ENCODE results near the gene SMIM3.

SMIM3 gene

GRCh38 chr5:150797384-150797783 is 18.8 kb downstream of the SMIM3 start:
- no peak for DNase-seq (ENCODE audit: low read depth)
- no peak overlapping the region for H3K4me3 ChIP-seq (ENCODE audit: low read depth, low read length)
- TF ChIP-seq MYC (IDR thresholded peaks at IDR 0.05; ENCODE audit: low read depth, low read length) = no peak

- H3K4me3 ChIP-seq (ENCODE audit: low read depth, low read length) = no peak overlapping the region
- DNase-seq (ENCODE audit: low read depth) = peak; percentile 66
- TF ChIP-seq CTCF (IDR thresholded peaks at IDR 0.05; ENCODE audit: low read depth, low read length) = peak; percentile 32
- TF ChIP-seq POLR2A (IDR thresholded peaks at IDR 0.05; ENCODE audit: extremely low read depth, insufficient read length) = no peak
Measured at GRCh38 chr5:150801117-150801927, 22.8 kb downstream of the SMIM3 start.

DNA sequence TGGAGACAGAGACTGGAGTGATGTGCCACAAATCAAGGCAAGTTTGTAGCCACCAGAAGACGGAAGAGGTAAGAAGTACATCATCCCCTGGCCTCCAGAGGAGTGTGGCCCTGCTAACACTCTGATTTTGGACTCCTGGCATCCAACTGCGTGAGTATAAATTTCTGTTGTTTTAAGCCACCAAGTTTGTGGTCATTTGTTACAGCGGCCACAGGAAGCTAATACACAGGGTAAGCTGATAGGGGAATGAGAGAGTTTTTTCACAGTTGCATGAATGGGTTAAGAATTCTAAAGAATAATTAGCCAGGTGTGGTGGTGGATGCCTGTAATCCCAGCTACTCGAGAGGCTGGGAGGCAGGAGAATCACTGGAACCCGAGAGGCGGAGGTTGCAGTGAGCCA is 25.8 kb downstream of the SMIM3 start:
- DNase-seq (ENCODE audit: low read depth) = no peak
- no peak for TF ChIP-seq MYC (IDR thresholded peaks at IDR 0.05; ENCODE audit: low read depth, low read length)
- TF ChIP-seq POLR2A (IDR thresholded peaks at IDR 0.05; ENCODE audit: extremely low read depth, insufficient read length) = no peak
- no peak for TF ChIP-seq CTCF (IDR thresholded peaks at IDR 0.05; ENCODE audit: low read depth, low read length)
- H3K4me3 ChIP-seq (ENCODE audit: low read depth, low read length) = no peak overlapping the region

DNA sequence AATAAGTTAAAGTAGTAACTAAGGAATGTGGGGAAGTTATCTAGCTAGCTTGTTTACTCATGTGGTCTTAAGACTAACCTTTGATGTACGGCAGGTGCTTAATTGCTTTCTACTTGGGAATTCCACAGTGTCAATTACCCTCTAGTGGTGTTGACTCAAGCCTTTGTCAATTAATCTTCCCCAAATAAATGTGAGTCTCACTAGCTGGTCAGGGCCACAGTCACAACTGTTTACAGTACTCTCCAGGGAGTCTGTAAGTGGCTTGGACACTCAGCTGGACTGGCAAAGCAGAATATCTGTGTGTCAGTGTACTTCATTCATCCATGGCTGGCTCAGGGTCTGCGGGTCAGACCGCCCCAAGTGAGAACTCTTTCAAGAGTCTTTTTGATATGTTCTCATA is 30.8 kb downstream of the SMIM3 start:
- TF ChIP-seq MYC (IDR thresholded peaks at IDR 0.05; ENCODE audit: low read depth, low read length) (no peak), POLR2A (IDR thresholded peaks at IDR 0.05; ENCODE audit: extremely low read depth, insufficient read length) (no peak), CTCF (IDR thresholded peaks at IDR 0.05; ENCODE audit: low read depth, low read length) (no peak), MAX (IDR thresholded peaks at IDR 0.05; ENCODE audit: low read depth, low read length) (no peak)
- no peak overlapping the region for H3K4me3 ChIP-seq (ENCODE audit: low read depth, low read length)
- DNase-seq (ENCODE audit: low read depth) = no peak

- TF ChIP-seq POLR2A (IDR thresholded peaks at IDR 0.05; ENCODE audit: extremely low read depth, insufficient read length) (no peak), MAX (IDR thresholded peaks at IDR 0.05; ENCODE audit: low read depth, low read length) (no peak), MYC (IDR thresholded peaks at IDR 0.05; ENCODE audit: low read depth, low read length) (no peak), CTCF (IDR thresholded peaks at IDR 0.05; ENCODE audit: low read depth, low read length) (no peak)
- no peak overlapping the region for H3K4me3 ChIP-seq (ENCODE audit: low read depth, low read length)
- DNase-seq (ENCODE audit: low read depth) = no peak
Measured at GRCh38 chr5:150815010-150815409, 36.5 kb downstream of the SMIM3 start.

DNA sequence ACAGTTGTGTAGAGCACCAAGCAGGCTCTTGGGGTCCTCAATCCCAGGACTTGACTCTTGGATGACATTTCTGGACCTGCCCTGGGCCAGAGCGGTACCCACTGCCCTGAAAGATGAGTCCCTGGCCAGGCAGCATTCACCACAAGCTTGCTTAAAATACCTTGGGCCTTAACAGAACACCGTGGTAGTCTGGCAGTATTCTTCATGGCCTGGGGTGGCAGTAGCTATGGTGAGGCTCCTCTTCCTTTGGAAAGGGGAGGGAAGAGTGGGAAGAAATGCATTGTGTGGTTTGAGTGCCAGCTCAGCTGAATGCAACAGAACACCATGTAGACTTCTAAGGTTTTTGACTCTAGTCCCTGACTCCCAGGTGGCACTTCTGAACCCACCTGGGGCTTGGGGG is 38.4 kb downstream of the SMIM3 start:
- DNase-seq (ENCODE audit: low read depth) = no peak
- H3K4me3 ChIP-seq (ENCODE audit: low read depth, low read length) = no peak overlapping the region
- TF ChIP-seq CTCF (IDR thresholded peaks at IDR 0.05; ENCODE audit: low read depth, low read length) = no peak
- no peak for TF ChIP-seq MAX (IDR thresholded peaks at IDR 0.05; ENCODE audit: low read depth, low read length)
- no peak for TF ChIP-seq MYC (IDR thresholded peaks at IDR 0.05; ENCODE audit: low read depth, low read length)
- no peak for TF ChIP-seq POLR2A (IDR thresholded peaks at IDR 0.05; ENCODE audit: extremely low read depth, insufficient read length)

All from NB4 (cell line).